Left lung (tissue), 10 donors: Measurements from ENCODE around the gene HDHD5. TPM values are rescaled to one million over a fixed set of nuclear protein-coding genes. Genes with fewer than 3 reads are reported as not detected.

Experiments
- ATAC-seq: fragments of 200-7000 bp; cut with Tn5 transposase; one replicate; pipeline ENCODE4 v1.9.1; 2020; ENCODE audit warnings: moderate library complexity
- DNase-seq, 4 donors: peaks; one replicate each; pipeline ENCODE4 v3.0.0-alpha.2; 2013 to 2020
- H3K27ac ChIP-seq, 2 donors: fragments of 200-600 bp; sonication (generic) in 1 of 2; one replicate each; pipeline versions ENCODE4 v1.5.0 to v1.8.0; 2020 to 2021
- H3K27me3 ChIP-seq, 2 donors: fragments of 200-600 bp; sonication (generic) in 1 of 2; one replicate each; pipeline versions ENCODE4 v1.5.0 to v1.8.0; 2020 to 2021
- H3K36me3 ChIP-seq, 2 donors: fragments of 200-600 bp; sonication (generic) in 1 of 2; one replicate each; pipeline versions ENCODE4 v1.5.0 to v1.8.0; 2020 to 2021
- H3K4me1 ChIP-seq, 2 donors: fragments of 200-600 bp; one replicate each; pipeline ENCODE4 v1.8.0; 2021
- H3K4me3 ChIP-seq, 2 donors: fragments of 200-600 bp; sonication (generic) in 1 of 2; one replicate each; pipeline versions ENCODE4 v1.5.0 to v1.8.0; 2020 to 2021; ENCODE audit warnings: mild to moderate bottlenecking in 1 of 2
- H3K9me3 ChIP-seq, 2 donors: fragments of 200-600 bp; sonication (generic) in 1 of 2; one replicate each; pipeline versions ENCODE4 v1.5.0 to v1.8.0; 2020 to 2021
- intact Hi-C, 2 donors: fragments of 100-400 bp; cut with DNase I; formaldehyde crosslinking; loops; one replicate each; pipeline versions ENCODE4 v1.11.2 to v1.14.2; 2022
- polyA plus RNA-seq, 6 donors: library from polyadenylated mRNA; unstranded; fragments of 120-200 nt; gene quantifications; one replicate each; pipeline ENCODE4 v1.2.1, GENCODE V29; 2013; ENCODE audit not compliant: insufficient read length in 6 of 6
- total RNA-seq, 2 donors: library from RNA; stranded (reverse); fragmentation: NEBNext Ultra II Directional; extraction: Animal tissue kit (Norgen Biotek cat#: 25700); gene quantifications; one replicate each; pipeline ENCODE4 v1.2.1, GENCODE V29; 2021
- TF ChIP-seq, protein P1 (sequence below), 2 donors: fragments of 200-600 bp; sonication (generic) in 1 of 2; IDR thresholded peaks; one replicate each; pipeline versions ENCODE4 v1.5.0 to v1.8.0; 2021; ENCODE audit warnings: antibody characterized with exemption in 2 of 2
- donor health status: DM: no; HTN: yes; CAD: no.
- donor health status: DM: no; HTN: no; CAD: no.

The HDHD5 gene
- total and polyA plus RNA-seq, 8 donors = 18.1 to 38.9 (median 34.1) TPM

- no peak for DNase-seq
- Histone ChIP-seq H3K27ac (peak overlapping the region in 1 of 2 donors; percentile 85), H3K9me3 (no peaks in the 10 kb centered on the region), H3K4me1 (peaks cover 0 to 92% of the 10 kb centered on the region in 2 donors), H3K36me3 (peaks cover 0 to 93% of the 10 kb centered on the region in 2 donors), H3K4me3 (no peak overlapping the region), H3K27me3 (no peaks in the 10 kb centered on the region)
- TF ChIP-seq, protein P1, sequence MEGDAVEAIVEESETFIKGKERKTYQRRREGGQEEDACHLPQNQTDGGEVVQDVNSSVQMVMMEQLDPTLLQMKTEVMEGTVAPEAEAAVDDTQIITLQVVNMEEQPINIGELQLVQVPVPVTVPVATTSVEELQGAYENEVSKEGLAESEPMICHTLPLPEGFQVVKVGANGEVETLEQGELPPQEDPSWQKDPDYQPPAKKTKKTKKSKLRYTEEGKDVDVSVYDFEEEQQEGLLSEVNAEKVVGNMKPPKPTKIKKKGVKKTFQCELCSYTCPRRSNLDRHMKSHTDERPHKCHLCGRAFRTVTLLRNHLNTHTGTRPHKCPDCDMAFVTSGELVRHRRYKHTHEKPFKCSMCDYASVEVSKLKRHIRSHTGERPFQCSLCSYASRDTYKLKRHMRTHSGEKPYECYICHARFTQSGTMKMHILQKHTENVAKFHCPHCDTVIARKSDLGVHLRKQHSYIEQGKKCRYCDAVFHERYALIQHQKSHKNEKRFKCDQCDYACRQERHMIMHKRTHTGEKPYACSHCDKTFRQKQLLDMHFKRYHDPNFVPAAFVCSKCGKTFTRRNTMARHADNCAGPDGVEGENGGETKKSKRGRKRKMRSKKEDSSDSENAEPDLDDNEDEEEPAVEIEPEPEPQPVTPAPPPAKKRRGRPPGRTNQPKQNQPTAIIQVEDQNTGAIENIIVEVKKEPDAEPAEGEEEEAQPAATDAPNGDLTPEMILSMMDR (IDR thresholded peaks at IDR 0.05) = no peak
- ATAC-seq = no peak
- intact Hi-C loops = no loop called here
Observed at GRCh38 chr22:17101475-17102296, 57.4 kb downstream of the HDHD5 start.

GRCh38 chr22:17100621-17101020, 58.5 kb downstream of the HDHD5 start:
- no peak for ATAC-seq
- H3K4me3 ChIP-seq = no peak overlapping the region
- peak overlapping the region in 1 of 2 donors; percentile 85 for H3K27ac ChIP-seq
- no peaks in the 10 kb centered on the region for H3K9me3 ChIP-seq
- peak in 2 of 4 donors; percentile 40 to 83 for DNase-seq
- no peaks in the 10 kb centered on the region for H3K27me3 ChIP-seq
- peaks cover 0 to 83% of the 10 kb centered on the region in 2 donors for H3K36me3 ChIP-seq
- peaks cover 0 to 94% of the 10 kb centered on the region in 2 donors for H3K4me1 ChIP-seq
- intact Hi-C loops = no loop called here
- TF ChIP-seq, protein P1 (IDR thresholded peaks at IDR 0.05) = no peak

- DNase-seq (peak in 1 of 4 donors; percentile 56), ATAC-seq (peak; percentile 77)
- TF ChIP-seq, protein P1 (IDR thresholded peaks at IDR 0.05) = no peak
- peaks cover 0 to 95% of the 10 kb centered on the region in 2 donors for H3K4me1 ChIP-seq
- peak overlapping the region in 1 of 2 donors; percentile 85 for H3K27ac ChIP-seq
- H3K36me3 ChIP-seq = peaks cover 0 to 66% of the 10 kb centered on the region in 2 donors
- H3K27me3 ChIP-seq = no peaks in the 10 kb centered on the region
- intact Hi-C loops = loop anchor here in 1 of 2 donors (10.0 kb wide), 1 partner anchor 406 kb away; no protein-coding TSS in a partner anchor
- H3K9me3 ChIP-seq = no peaks in the 10 kb centered on the region
- peak overlapping the region in 1 of 2 donors; percentile 10 for H3K4me3 ChIP-seq
Observed at GRCh38 chr22:17098379-17098819, 60.7 kb downstream of the HDHD5 start.

DNA sequence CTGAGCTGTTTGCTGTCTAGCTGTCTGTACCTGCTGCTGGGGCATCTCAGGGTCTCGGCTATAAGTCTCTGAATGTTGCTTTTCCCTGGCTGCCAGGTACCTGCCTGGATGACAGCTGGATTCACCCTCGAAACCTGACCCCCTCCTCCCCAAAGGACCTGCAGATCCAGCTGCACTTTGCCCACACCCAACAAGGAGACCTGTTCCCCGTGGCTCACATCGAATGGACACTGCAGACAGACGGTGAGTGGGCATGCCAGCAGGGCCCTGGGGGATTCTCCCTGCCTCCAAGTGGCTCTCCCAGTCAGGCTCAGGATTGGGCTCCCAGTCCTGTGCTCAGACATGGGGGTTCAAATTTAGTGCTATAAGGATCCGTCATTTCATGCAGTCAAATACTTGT, 61.4 kb downstream of the HDHD5 start:
- no peaks in the 10 kb centered on the region for H3K27me3 ChIP-seq
- intact Hi-C loops = loop anchor here in 1 of 2 donors (10.0 kb wide), 1 partner anchor 407 kb away; no protein-coding TSS in a partner anchor
- TF ChIP-seq, protein P1 (IDR thresholded peaks at IDR 0.05) = no peak
- peak overlapping the region in 1 of 2 donors; percentile 85 for H3K27ac ChIP-seq
- peaks cover 0 to 95% of the 10 kb centered on the region in 2 donors for H3K4me1 ChIP-seq
- DNase-seq (no peak), ATAC-seq (no peak)
- no peaks in the 10 kb centered on the region for H3K9me3 ChIP-seq
- peak overlapping the region in 1 of 2 donors; percentile 10 for H3K4me3 ChIP-seq
- H3K36me3 ChIP-seq = peaks cover 0 to 59% of the 10 kb centered on the region in 2 donors

DNA sequence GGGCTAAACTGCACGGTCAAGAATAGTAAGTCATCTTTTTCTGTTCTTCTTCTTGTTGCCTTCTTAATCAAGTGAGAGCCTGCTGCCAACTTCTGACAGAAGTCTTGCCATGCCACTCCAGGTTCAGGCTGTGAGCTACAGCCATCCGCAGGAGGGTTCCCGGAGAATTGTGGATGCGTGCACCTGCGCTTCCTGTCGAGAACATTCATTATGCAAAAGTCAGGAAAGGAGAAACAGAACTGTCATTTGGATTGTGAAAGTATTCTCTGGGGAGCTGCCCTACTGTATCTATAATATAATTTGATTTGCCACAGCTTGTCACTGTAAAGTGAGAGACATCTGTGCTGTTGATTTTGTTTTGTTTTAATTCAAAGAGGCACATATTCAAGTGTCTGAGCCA, 62.0 kb downstream of the HDHD5 start:
- H3K36me3 ChIP-seq = peaks cover 0 to 53% of the 10 kb centered on the region in 2 donors
- TF ChIP-seq, protein P1 (IDR thresholded peaks at IDR 0.05) = no peak
- DNase-seq (no peak), ATAC-seq (no peak)
- no peaks in the 10 kb centered on the region for H3K27me3 ChIP-seq
- no peaks in the 10 kb centered on the region for H3K9me3 ChIP-seq
- no peak overlapping the region for H3K4me3 ChIP-seq
- intact Hi-C loops = loop anchor here in 1 of 2 donors (10.0 kb wide), 1 partner anchor 408 kb away; no protein-coding TSS in a partner anchor
- peaks cover 0 to 95% of the 10 kb centered on the region in 2 donors for H3K4me1 ChIP-seq
- peak overlapping the region in 1 of 2 donors; percentile 85 for H3K27ac ChIP-seq
